ENCODE results near the gene USP28. TPM values are rescaled to one million over a fixed set of nuclear protein-coding genes. Genes with fewer than 3 reads are reported as not detected.
A peak's percentile ranks its signal among the peaks of the same experiment; 100 is the strongest.
"Not testable (repeated sequence)": the region's sequence is repeated elsewhere in the genome, so short reads cannot be mapped to it uniquely, and the experiment has no call there.

Gene USP28
- polyA plus RNA-seq, 1 experiment = 38.7 TPM

GRCh38 chr11:113773416-113774173 is 101.8 kb downstream of the USP28 start, which contains the start of gene ZW10:
TSS of gene ZW10 (minus strand) at chr11:113773692. CDS start at chr11:113773666, 26 bp downstream.
- H3K9me3 ChIP-seq (ENCODE audit: control insufficient read depth, insufficient read depth, low read length) = no peaks in the 10 kb centered on the region; the same call in 1 of the 2 replicates
- ChIA-PET POLR2A (no interaction called here), CTCF (interaction anchor here (0.6 to 2.1 kb wide), 25 partner anchors 8 to 1493 kb away, joined by 3 to 14 read pairs (median 4); no protein-coding TSS in a partner anchor)
- TF ChIP-seq, protein P1, sequence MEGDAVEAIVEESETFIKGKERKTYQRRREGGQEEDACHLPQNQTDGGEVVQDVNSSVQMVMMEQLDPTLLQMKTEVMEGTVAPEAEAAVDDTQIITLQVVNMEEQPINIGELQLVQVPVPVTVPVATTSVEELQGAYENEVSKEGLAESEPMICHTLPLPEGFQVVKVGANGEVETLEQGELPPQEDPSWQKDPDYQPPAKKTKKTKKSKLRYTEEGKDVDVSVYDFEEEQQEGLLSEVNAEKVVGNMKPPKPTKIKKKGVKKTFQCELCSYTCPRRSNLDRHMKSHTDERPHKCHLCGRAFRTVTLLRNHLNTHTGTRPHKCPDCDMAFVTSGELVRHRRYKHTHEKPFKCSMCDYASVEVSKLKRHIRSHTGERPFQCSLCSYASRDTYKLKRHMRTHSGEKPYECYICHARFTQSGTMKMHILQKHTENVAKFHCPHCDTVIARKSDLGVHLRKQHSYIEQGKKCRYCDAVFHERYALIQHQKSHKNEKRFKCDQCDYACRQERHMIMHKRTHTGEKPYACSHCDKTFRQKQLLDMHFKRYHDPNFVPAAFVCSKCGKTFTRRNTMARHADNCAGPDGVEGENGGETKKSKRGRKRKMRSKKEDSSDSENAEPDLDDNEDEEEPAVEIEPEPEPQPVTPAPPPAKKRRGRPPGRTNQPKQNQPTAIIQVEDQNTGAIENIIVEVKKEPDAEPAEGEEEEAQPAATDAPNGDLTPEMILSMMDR (IDR thresholded peaks at IDR 0.05; ENCODE audit: low read depth, low read length) = peak; percentile 92
- H3K4me3 ChIP-seq (ENCODE audit: low read depth, low read length) = peak within 1 kb of the TSS; percentile 97
- peaks cover 7% of the 10 kb centered on the region for H3K27me3 ChIP-seq (ENCODE audit: control insufficient read depth, insufficient read depth, low read length)
- peak within 1 kb of the TSS; percentile 63 for H3K27ac ChIP-seq (ENCODE audit: low read depth, low read length)
- DNase-seq (ENCODE audit: low read depth, low spot score) = peak; percentile 93

- Histone ChIP-seq H3K27ac (ENCODE audit: low read depth, low read length) (peak overlapping the region; percentile 63), H3K27me3 (ENCODE audit: control insufficient read depth, insufficient read depth, low read length) (peaks cover 7% of the 10 kb centered on the region), H3K4me3 (ENCODE audit: low read depth, low read length) (peak overlapping the region; percentile 97), H3K9me3 (ENCODE audit: control insufficient read depth, insufficient read depth, low read length) (no peaks in the 10 kb centered on the region; the same call in 1 of the 2 replicates)
- TF ChIP-seq, protein P1 (IDR thresholded peaks at IDR 0.05; ENCODE audit: low read depth, low read length) = no peak
- POLR2A ChIA-PET = no interaction called here
- CTCF ChIA-PET = interaction anchor here (0.6 to 2.1 kb wide), 24 partner anchors 7 to 1492 kb away, joined by 3 to 14 read pairs (median 4); no protein-coding TSS in a partner anchor
- DNase-seq (ENCODE audit: low read depth, low spot score) = no peak
These were observed 102.3 kb downstream of the USP28 start for GRCh38 chr11:113773092-113773415.

DNA sequence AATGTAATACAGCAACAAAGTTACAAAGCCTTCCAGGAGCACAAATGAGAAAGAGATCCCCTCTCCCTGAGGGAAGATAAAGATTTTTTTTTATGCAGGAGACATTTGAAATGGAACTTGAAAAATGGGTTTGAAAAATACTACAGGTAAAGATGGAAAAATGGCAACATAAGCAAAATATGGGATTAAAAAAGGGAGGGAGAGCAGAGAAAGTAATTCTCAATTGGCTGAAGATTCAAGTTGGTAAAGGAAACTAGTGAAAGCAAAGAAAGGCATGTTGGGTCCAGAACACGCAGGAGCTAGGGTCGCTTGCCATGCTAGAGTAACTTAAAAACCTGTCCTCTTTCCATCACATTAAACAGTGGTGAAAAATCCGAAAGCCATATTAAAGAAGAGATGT is 103.4 kb downstream of the USP28 start:
- Histone ChIP-seq H3K9me3 (ENCODE audit: control insufficient read depth, insufficient read depth, low read length) (no peaks in the 10 kb centered on the region; the same call in 1 of the 2 replicates), H3K27ac (ENCODE audit: low read depth, low read length) (no peak overlapping the region), H3K27me3 (ENCODE audit: control insufficient read depth, insufficient read depth, low read length) (peaks cover 6% of the 10 kb centered on the region), H3K4me3 (ENCODE audit: low read depth, low read length) (no peak overlapping the region)
- POLR2A ChIA-PET = no interaction called here
- CTCF ChIA-PET = interaction anchor here (0.6 to 1.1 kb wide), 3 partner anchors 25 to 1493 kb away, joined by 3 to 5 read pairs (median 3); no protein-coding TSS in a partner anchor
- DNase-seq (ENCODE audit: low read depth, low spot score) = no peak
- TF ChIP-seq, protein P1 (IDR thresholded peaks at IDR 0.05; ENCODE audit: low read depth, low read length) = no peak

DNA sequence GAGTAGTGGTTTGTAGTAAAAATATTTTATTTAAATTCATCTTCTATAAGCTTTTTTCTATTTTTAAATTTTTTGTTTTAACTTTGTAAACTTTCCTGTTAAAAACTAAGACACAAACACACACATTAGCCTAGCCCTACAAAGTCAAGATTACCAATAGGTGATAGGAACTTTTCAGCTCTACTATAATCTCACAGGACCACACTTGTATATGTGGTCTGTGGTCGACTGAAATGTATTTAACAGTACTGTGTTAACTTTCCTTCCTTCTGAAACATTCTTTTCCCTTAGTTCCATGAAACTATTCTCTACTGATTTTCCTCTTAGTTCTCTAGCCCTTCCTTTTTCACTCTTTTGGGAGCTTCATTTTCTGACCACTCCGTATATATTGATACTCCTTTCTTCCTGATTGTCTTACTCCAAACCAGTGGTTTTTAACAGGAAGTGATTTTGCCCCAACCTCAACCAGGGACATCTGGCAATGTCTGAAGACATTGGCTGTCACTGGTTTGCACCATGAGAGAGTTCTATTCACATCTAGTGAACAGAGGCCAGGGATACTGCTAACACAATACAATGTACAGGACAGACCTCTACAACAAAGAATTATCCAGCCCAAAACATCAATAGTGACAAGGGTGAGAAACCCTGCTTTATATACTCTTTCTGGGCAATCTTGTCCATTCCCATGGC is 110.7 kb downstream of the USP28 start:
- no peak for DNase-seq (ENCODE audit: low read depth, low spot score)
- POLR2A ChIA-PET = no interaction called here
- Histone ChIP-seq H3K4me3 (ENCODE audit: low read depth, low read length) (no peak overlapping the region), H3K27ac (ENCODE audit: low read depth, low read length) (no peak overlapping the region), H3K9me3 (ENCODE audit: control insufficient read depth, insufficient read depth, low read length) (no peaks in the 10 kb centered on the region), H3K27me3 (ENCODE audit: control insufficient read depth, insufficient read depth, low read length) (no peaks in the 10 kb centered on the region)
- CTCF ChIA-PET = interaction anchor here (1.7 to 1.9 kb wide), 2 partner anchors 8 to 32 kb away, joined by 3 to 6 read pairs; partner anchors contain the start of gene ZW10
- TF ChIP-seq, protein P1 (IDR thresholded peaks at IDR 0.05; ENCODE audit: low read depth, low read length) = no peak

GRCh38 chr11:113763040-113763439 is 112.3 kb downstream of the USP28 start:
- POLR2A ChIA-PET; DNase-seq (ENCODE audit: low read depth, low spot score); H3K4me3 ChIP-seq (ENCODE audit: low read depth, low read length); H3K27ac ChIP-seq (ENCODE audit: low read depth, low read length); H3K9me3 ChIP-seq (ENCODE audit: control insufficient read depth, insufficient read depth, low read length); H3K27me3 ChIP-seq (ENCODE audit: control insufficient read depth, insufficient read depth, low read length): not testable (repeated sequence)
- CTCF ChIA-PET = interaction anchor here (1.9 kb wide), 1 partner anchor 10 kb away, joined by 6 read pairs; the partner anchor contains the start of gene ZW10
